ENCODE measurements around the gene TENT5C.

TENT5C gene

GRCh38 chr1:117572546-117572945 is 33.3 kb upstream of the TENT5C start:
- TF ChIP-seq CTCF (conservative IDR thresholded peaks at IDR 0.05; ENCODE audit: low read depth, low read length) = no peak
- DNase-seq (ENCODE audit: low read depth) = no peak
- H3K4me3 ChIP-seq (ENCODE audit: low read depth, low read length) = no peak overlapping the region

DNA sequence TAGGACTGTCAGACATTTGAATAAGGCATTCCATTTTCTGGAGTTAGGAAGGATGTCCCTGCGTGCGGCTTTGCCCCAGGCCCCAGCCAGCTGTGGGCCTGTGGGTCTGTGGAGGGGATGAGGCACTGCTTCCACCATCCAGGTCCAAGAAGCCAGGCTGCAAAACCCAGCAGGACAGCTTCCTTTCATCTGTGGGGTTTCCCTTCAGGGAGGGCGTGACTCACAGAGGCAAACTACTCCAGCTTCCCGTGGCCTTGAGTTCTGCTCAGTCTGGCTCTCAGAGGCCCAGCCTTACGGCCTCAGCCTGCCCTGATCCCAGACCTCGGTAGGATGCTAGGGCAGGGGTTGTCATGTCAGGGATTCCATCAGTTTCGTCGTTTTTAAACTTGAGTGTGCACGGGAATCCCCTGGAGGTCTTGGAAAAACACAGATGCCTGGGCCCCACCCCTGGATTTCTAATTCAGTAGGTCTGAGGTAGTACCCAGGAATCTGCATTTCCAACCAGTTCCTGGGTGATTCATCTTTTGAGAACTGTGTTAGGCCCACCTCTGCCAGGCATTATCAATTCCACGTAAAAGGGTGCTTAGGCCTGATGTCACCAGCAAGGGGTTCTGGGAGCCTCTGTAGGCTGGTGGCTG is 32.3 kb upstream of the TENT5C start:
- no peak overlapping the region for H3K4me3 ChIP-seq (ENCODE audit: low read depth, low read length)
- no peak for TF ChIP-seq CTCF (conservative IDR thresholded peaks at IDR 0.05; ENCODE audit: low read depth, low read length)
- DNase-seq (ENCODE audit: low read depth) = peak; percentile 69

GRCh38 chr1:117574161-117574835 is 31.6 kb upstream of the TENT5C start:
- no peak for DNase-seq (ENCODE audit: low read depth)
- H3K4me3 ChIP-seq (ENCODE audit: low read depth, low read length) = no peak overlapping the region
- TF ChIP-seq CTCF (conservative IDR thresholded peaks at IDR 0.05; ENCODE audit: low read depth, low read length) = no peak

DNA sequence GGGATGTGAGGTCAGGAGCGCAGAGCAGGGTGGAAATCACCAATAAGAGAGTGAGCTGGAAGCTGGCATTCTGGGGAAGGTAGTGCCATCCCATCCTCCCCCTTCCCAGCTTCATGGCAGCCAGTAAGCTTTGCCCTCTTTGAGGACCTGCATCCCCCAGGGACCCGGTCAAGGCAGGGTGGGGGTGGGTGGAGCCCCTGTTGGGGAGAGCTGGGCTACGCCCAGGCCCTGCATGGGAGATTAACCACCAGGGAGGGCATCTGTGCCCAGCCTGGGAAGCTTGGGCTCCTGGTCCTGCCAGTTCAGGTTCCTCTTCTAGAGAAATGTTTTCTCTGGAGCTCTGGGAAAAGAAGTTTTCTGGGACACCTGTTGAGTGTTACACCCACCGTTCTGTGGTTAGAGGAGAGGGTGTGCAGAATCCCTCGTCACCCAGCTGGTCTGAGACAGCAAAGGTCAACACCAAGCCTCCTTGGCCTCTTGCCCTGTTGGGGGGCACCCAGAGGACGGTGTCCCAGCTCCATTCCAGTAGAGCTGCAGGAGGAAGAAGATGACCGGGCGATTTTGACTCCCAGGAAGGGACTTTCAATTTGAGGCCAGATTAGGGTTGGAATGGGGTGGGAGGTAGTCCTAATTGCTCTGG is 30.1 kb upstream of the TENT5C start:
- no peak for DNase-seq (ENCODE audit: low read depth)
- no peak for TF ChIP-seq CTCF (conservative IDR thresholded peaks at IDR 0.05; ENCODE audit: low read depth, low read length)
- H3K4me3 ChIP-seq (ENCODE audit: low read depth, low read length) = no peak overlapping the region

- DNase-seq (ENCODE audit: low read depth) = no peak
Measured at GRCh38 chr1:117576236-117576635, 29.6 kb upstream of the TENT5C start.

DNA sequence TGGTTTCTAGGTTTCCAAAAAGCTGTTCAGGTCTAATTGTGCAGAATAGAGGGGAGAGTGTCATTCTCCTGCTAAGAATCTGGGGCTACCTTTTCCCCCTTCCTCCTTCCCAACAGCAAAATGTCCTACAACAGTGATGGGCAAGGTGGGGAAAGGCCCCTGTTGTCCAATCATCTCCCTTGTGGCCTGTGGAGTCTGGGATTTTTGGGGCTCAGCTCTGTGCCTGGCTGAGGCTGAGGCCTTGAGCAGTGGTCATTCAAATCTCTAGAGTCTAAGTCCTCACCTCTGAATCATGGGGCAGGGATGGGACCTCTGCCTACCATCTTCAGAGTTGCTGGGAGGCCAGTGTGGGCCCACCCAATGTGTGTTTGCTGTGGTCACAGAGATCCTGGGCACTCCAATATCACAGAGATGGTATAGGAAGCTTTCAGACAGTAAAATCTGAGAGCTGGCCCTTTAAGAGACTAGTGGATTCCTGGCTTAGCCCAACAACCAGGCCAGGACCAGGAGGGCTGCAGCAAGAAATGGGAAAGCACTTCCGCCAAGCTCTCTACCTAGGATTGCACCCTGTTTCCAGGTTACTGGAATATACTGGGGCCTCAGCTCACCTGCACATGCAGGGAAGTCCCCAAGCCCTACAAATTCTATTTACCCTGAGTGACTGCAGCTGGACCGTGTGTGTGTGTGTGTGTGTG is 28.5 kb upstream of the TENT5C start:
- H3K4me3 ChIP-seq (ENCODE audit: low read depth, low read length) = no peak overlapping the region
- DNase-seq (ENCODE audit: low read depth) = no peak
- no peak for TF ChIP-seq CTCF (conservative IDR thresholded peaks at IDR 0.05; ENCODE audit: low read depth, low read length)

More at GRCh38 chr1:117576236-117576635, 29.6 kb upstream of the TENT5C start:
- no peak for TF ChIP-seq CTCF (conservative IDR thresholded peaks at IDR 0.05; ENCODE audit: low read depth, low read length)
- H3K4me3 ChIP-seq (ENCODE audit: low read depth, low read length) = no peak overlapping the region
